NCI-H446 treated with DMSO at 0.1 percent for 48 hours (cell line): Measurements from ENCODE around the gene TRAF6.
A peak's percentile ranks its signal among the peaks of the same experiment; 100 is the strongest.
"Not testable (repeated sequence)": the region's sequence is repeated elsewhere in the genome, so short reads cannot be mapped to it uniquely, and the experiment has no call there.

Source experiments
- DNase-seq: peaks from one replicate; lab custom pipeline; 2025; lab: John Stamatoyannopoulos, UW

TRAF6 gene

GRCh38 chr11:36493332-36493731 lies 16.7 kb downstream of the TRAF6 start:
- DNase-seq: no peak

GRCh38 chr11:36492724-36493304 lies 17.3 kb downstream of the TRAF6 start:
- peak; percentile 28 for DNase-seq

GRCh38 chr11:36490026-36490806 lies 19.9 kb downstream of the TRAF6 start:
- no peak for DNase-seq

- DNase-seq: no peak
Observed at GRCh38 chr11:36488096-36488495, 22.0 kb downstream of the TRAF6 start.

- no peak for DNase-seq
Observed at GRCh38 chr11:36487619-36488018, 22.5 kb downstream of the TRAF6 start.

GRCh38 chr11:36485298-36486002 lies 24.6 kb downstream of the TRAF6 start:
- DNase-seq: no peak

GRCh38 chr11:36483042-36483441 lies 27.0 kb downstream of the TRAF6 start:
- not testable (repeated sequence) for DNase-seq

- DNase-seq: no peak
Observed at GRCh38 chr11:36480833-36481232, 29.2 kb downstream of the TRAF6 start.

GRCh38 chr11:36478700-36479329 lies 31.3 kb downstream of the TRAF6 start:
- peak; percentile 33 for DNase-seq

- DNase-seq: no peak
Observed at GRCh38 chr11:36475192-36475591, 34.9 kb downstream of the TRAF6 start.

- DNase-seq: no peak
Observed at GRCh38 chr11:36471577-36471976, 38.5 kb downstream of the TRAF6 start.

- DNase-seq: no peak
Observed at GRCh38 chr11:36469881-36470802, 39.9 kb downstream of the TRAF6 start.

GRCh38 chr11:36469063-36469462 lies 41.0 kb downstream of the TRAF6 start:
- DNase-seq: no peak

GRCh38 chr11:36467916-36468315 lies 42.2 kb downstream of the TRAF6 start:
- no peak for DNase-seq

GRCh38 chr11:36467012-36467411 lies 43.1 kb downstream of the TRAF6 start:
- DNase-seq: no peak

GRCh38 chr11:36465449-36466163 lies 44.5 kb downstream of the TRAF6 start:
- no peak for DNase-seq

GRCh38 chr11:36464720-36465119 lies 45.4 kb downstream of the TRAF6 start:
- DNase-seq: no peak

GRCh38 chr11:36463781-36464180 lies 46.3 kb downstream of the TRAF6 start:
- DNase-seq: no peak

GRCh38 chr11:36462321-36462720 lies 47.8 kb downstream of the TRAF6 start:
- no peak for DNase-seq

- no peak for DNase-seq
Observed at GRCh38 chr11:36460220-36460619, 49.9 kb downstream of the TRAF6 start.

- no peak for DNase-seq
Observed at GRCh38 chr11:36459046-36459445, 51.0 kb downstream of the TRAF6 start.
